Midbrain (tissue), 1 donor: ENCODE data around the gene UNC45B.
"Not testable (repeated sequence)": the region's sequence is repeated elsewhere in the genome, so short reads cannot be mapped to it uniquely, and the experiment has no call there.

Experiments used
- DNase-seq: peaks from one replicate; lab custom pipeline; 2025; lab: John Stamatoyannopoulos, UW

The UNC45B gene

DNA sequence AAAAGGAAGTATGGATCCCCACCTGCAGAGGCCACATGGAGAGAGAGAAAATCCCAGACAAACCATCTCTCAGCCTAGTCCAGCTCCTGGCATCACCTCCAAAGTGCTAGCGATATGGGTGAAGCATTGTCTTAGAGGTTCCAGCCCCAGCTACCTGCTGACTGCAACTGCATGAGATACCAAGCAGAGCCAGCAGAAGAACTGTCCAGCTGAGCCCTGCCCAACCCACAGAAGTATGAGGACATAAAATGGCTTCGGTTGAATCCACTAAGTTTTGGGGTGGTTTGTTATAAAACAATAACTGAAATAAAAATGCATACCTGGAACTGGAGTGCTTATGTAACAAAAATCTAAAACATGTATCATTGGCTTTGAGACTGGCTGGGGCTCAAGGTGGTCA lies 74.8 kb downstream of the UNC45B start:
- no peak for DNase-seq

DNA sequence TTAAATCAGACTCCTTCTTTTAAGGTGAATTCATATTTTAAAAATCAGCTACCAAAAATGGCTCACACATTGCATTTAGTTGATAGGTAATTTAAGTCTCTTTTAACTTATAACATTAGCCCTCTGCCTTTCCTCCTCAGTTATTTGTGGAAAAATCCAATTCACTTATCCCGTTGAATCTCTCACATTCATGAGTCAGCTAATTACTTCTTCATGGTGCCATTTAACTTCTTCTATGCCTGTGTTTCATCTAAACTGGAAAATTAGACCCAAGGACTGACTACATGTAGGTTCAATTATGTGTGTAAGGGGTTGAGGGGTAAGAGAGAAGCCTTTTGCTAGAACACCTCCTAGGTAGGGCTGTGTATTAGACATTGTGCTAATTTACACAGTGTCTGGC lies 76.8 kb downstream of the UNC45B start:
- DNase-seq = no peak

DNA sequence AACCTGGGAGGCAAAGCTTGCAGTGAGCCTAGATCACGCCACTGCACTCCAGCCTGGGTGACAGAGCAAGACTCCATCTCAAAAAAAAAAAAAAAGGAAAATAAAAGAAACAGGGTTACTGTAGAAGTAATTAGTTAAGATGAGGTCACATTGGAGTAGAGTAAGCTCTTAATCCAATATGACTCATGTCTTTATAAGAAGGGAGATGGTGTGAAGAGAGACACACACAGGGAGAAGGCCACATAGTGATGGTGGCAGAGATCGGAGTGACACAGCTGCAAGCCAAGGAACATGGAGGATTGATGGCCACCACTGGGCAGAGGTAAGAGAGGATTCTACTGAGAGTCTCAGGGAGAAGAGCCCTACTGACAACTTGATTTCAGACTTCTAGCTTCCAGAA lies 79.9 kb downstream of the UNC45B start:
- DNase-seq = no peak

DNA sequence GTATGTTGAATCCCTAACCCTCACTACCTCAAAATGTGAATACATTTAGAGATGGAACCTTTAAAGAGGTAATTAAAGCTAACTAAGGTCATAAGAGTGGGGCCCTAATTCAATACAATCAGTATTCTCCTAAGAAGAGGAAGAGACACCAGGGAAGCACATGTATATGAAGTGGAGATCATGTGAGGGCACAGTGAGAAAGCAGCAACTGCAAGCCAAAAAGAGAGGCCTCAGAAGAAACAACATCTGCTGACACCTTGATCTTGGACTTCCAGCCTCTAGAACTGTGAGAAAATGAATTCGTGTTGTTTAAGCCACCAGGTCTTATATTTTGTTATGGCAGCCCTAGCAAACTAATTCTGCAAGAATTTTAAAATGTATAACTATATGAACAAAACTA lies 82.0 kb downstream of the UNC45B start:
- DNase-seq = no peak

- DNase-seq = not testable (repeated sequence)
Observed at GRCh38 chr17:35234315-35234714, 86.7 kb downstream of the UNC45B start.

DNA sequence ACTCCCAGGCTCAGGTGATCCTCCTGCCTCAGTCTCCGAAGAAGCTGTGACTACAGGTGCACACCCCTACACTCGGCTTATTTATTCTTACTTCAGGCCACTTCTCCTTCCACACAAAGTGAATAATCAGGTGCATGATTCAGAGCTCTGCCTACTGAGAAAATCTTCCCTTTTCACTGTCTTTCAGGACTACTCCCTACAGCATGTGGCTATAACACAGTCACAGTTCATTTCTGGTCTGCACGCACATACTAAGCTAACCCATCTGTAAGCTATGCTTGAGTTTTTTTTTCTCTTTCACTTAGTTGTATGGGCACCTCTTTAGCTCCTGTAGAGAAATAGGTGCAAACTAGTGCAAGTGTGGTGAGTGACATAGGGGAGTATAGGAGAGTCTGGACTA lies 87.7 kb downstream of the UNC45B start:
- no peak for DNase-seq

DNA sequence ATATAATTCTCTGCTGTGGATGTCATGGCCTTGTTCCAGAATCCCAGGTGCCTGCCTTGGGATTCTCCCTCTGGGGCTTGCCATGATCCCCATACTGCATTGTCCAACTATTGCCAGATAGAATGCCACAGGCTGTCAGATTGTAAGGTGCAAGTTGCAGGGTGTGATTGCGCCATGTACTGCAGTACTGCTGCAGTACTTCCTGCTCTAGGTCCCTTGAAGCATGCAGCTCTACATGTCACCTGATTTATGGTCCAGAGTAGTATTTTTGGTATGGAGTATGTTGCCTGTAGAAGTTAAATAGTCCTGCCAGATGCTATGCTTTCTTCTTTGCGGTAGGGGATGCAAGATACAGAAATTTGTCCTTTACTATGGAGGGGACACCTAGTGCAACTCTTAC lies 88.3 kb downstream of the UNC45B start:
- no peak for DNase-seq

DNA sequence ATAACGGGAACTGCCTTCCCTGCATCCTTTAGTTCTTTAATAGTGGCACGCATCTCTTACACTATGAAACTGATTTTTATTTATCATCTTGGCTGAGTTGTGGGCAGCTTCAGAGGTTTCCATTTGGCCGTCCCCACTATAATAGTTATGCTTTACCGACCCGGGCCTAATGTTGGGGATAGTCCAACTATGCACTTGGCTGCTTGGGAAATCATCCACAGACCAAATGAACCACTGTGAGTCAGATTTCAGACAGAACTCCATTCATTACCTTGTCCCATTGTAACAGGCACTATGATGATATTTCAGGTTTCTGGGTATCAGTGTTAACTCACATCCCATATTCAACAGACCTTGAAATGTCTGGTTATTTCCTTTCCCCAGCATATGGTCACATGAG lies 89.2 kb downstream of the UNC45B start:
- no peak for DNase-seq

GRCh38 chr17:35238821-35239220 lies 91.2 kb downstream of the UNC45B start:
- DNase-seq = no peak
